Keratinocyte (primary cell): ENCODE results near the gene TNFRSF4. TPM values are rescaled to one million over a fixed set of nuclear protein-coding genes. Genes with fewer than 3 reads are reported as not detected.

Experiments used
- DNase-seq: peaks from one replicate; pipeline ENCODE4 v3.0.0-alpha.2; 2011; ENCODE audit warnings: low read depth, missing footprints, low spot score
- FAIRE-seq: peaks from 2 replicates; lab custom pipeline; 2011; peaks lifted over from hg19 to GRCh38; lab: Jason Lieb, UNC
- H2AFZ ChIP-seq: 2 replicates; pipeline ENCODE4 v1.6.0; 2012; ENCODE audit warnings: low read length, control low read depth, inconsistent platforms; ENCODE audit not compliant: control insufficient read depth
- H3K27ac ChIP-seq: 2 replicates; pipeline ENCODE4 v1.5.1; 2011; ENCODE audit warnings: low read length; ENCODE audit not compliant: control insufficient read depth, insufficient read depth
- H3K27me3 ChIP-seq: 3 replicates; pipeline ENCODE4 v1.6.0; 2011; ENCODE audit warnings: low read length; ENCODE audit not compliant: control insufficient read depth, insufficient read depth; ENCODE audit errors: extremely low read depth
- H3K36me3 ChIP-seq, 2 experiments: 2 replicates in 1 of 2; 3 replicates in 1 of 2; pipeline ENCODE4 v1.5.1; 2011; ENCODE audit warnings: low read length in 2 of 2, mild to moderate bottlenecking in 1 of 2; ENCODE audit not compliant: control insufficient read depth in 2 of 2, insufficient read depth in 2 of 2; ENCODE audit errors: extremely low read depth in 1 of 2
- H3K4me1 ChIP-seq: 3 replicates; pipeline ENCODE4 v1.5.1; 2011; ENCODE audit warnings: low read length; ENCODE audit not compliant: control insufficient read depth, insufficient read depth; ENCODE audit errors: extremely low read depth
- H3K4me2 ChIP-seq: 3 replicates; pipeline ENCODE4 v1.6.0; 2011; ENCODE audit warnings: low read depth, low read length; ENCODE audit not compliant: control insufficient read depth, insufficient read depth; ENCODE audit errors: extremely low read depth
- H3K4me3 ChIP-seq, 3 experiments: fragments of 200-600 bp in 1 of 3; sonication (generic) in 1 of 3; 2 replicates in 2 of 3; 3 replicates in 1 of 3; pipeline ENCODE4 v1.5.1; 2011 to 2016; ENCODE audit warnings: low read length in 3 of 3, mild to moderate bottlenecking in 3 of 3, control low read depth in 2 of 3, inconsistent platforms in 1 of 3, low read depth in 1 of 3, mixed read lengths in 1 of 3, mixed run types in 1 of 3, moderate library complexity in 1 of 3; ENCODE audit not compliant: control insufficient read depth in 2 of 3, insufficient read depth in 2 of 3; ENCODE audit errors: extremely low read depth in 1 of 3
- H3K79me2 ChIP-seq: 2 replicates; pipeline ENCODE4 v1.6.0; 2012; ENCODE audit warnings: low read length; ENCODE audit not compliant: control insufficient read depth, insufficient read depth
- H3K9ac ChIP-seq: 3 replicates; pipeline ENCODE4 v1.6.0; 2011; ENCODE audit warnings: low read length; ENCODE audit not compliant: control insufficient read depth, insufficient read depth; ENCODE audit errors: extremely low read depth
- H3K9me1 ChIP-seq: 3 replicates; pipeline ENCODE4 v1.6.0; 2011; ENCODE audit warnings: low read length; ENCODE audit not compliant: control insufficient read depth, insufficient read depth; ENCODE audit errors: extremely low read depth
- H3K9me3 ChIP-seq: 2 replicates; pipeline ENCODE4 v1.5.1; 2012; ENCODE audit warnings: low read depth, low read length; ENCODE audit not compliant: control insufficient read depth
- H4K20me1 ChIP-seq: 3 replicates; pipeline ENCODE4 v1.6.0; 2011; ENCODE audit warnings: low read length; ENCODE audit not compliant: control insufficient read depth, insufficient read depth; ENCODE audit errors: extremely low read depth
- CTCF ChIP-seq, 3 experiments: IDR thresholded peaks in 1 of 3; conservative IDR thresholded peaks in 1 of 3; optimal IDR thresholded peaks in 1 of 3; 2 replicates in 2 of 3; 3 replicates in 1 of 3; pipeline versions ENCODE3 to v1.5.1; 2011; ENCODE audit warnings: low read length in 3 of 3, mild to moderate bottlenecking in 3 of 3, moderate library complexity in 2 of 3, control low read depth in 1 of 3, inconsistent platforms in 1 of 3; ENCODE audit not compliant: insufficient read depth in 2 of 3; ENCODE audit errors: extremely low read depth in 1 of 3
- EZH2 ChIP-seq: IDR thresholded peaks from one replicate; pipeline ENCODE4 v1.6.1; 2012; ENCODE audit warnings: inconsistent platforms, mild to moderate bottlenecking, low read length, moderate library complexity
- dilution Hi-C: fragments of 300-500 bp; cut with MboI; formaldehyde crosslinking; loops from one replicate; pipeline ENCODE4 v1.7.0; 2020; ENCODE audit warnings: low sequenced_read_pairs; ENCODE audit not compliant: extremely low pct_ligation_motif_present
- polyA plus RNA-seq, 5 experiments: library from polyadenylated mRNA; depleted of rRNA in 3 of 5; stranded (reverse) in 3 of 5; stranded (forward) in 1 of 5; unstranded in 1 of 5; fragments of >200 nt; gene quantifications; 1 replicate in 1 of 5; 2 replicates in 3 of 5; 3 replicates in 1 of 5; pipeline versions ENCODE4 v1.2.1 to v1.2.3, GENCODE V29; 2011 to 2012; ENCODE audit warnings: missing spikeins in 2 of 5, low read depth in 1 of 5, low replicate concordance in 1 of 5

Gene TNFRSF4
- polyA plus RNA-seq, 1 donor (not counting 4 experiments of a cell fraction or from before 2014, with no cell fraction given) = not detected

DNA sequence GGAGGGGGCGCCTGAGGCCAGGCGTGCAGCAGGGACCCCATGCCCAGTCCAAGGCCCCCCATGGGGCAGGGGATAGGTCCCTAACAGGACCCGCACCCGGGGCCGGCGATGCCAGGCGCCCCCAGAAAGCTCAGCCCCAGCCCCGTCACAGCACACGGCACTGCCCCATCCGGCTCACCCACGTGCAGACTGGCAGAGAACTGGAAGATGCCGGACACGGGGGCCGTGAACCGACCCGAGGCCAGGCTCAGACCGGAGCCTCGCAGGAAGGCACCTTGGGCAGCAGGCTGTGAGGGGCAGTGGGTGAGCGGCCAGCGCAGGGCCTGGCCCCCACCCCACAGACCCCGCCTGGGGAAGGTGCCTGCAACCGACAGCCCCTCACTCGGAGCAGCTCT, 29.3 kb upstream of the TNFRSF4 start:
- Histone ChIP-seq H3K9me3 (no peaks in the 10 kb centered on the region), H3K4me1 (peaks cover 10% of the 10 kb centered on the region), H3K27me3 (peaks cover 20% of the 10 kb centered on the region), H3K27ac (no peak overlapping the region), H3K36me3 (no peaks in the 10 kb centered on the region), H3K9me1 (no peaks in the 10 kb centered on the region), H3K4me3 (no peak overlapping the region), H2AFZ (no peak overlapping the region), H3K79me2 (no peaks in the 10 kb centered on the region), H3K4me2 (no peak overlapping the region), H4K20me1 (no peaks in the 10 kb centered on the region), H3K9ac (no peak overlapping the region)
- no peak for TF ChIP-seq CTCF (optimal IDR thresholded peaks at IDR 0.05 in 1 of 3, IDR thresholded peaks at IDR 0.05 in 1 of 3, conservative IDR thresholded peaks at IDR 0.05 in 1 of 3; ENCODE audit: extremely low read depth in 1 of 3, insufficient read depth in 2 of 3, low read length in 3 of 3)
- no peak for TF ChIP-seq EZH2
- dilution Hi-C loops = no loop called here
- FAIRE-seq = no peak
- DNase-seq = no peak

DNA sequence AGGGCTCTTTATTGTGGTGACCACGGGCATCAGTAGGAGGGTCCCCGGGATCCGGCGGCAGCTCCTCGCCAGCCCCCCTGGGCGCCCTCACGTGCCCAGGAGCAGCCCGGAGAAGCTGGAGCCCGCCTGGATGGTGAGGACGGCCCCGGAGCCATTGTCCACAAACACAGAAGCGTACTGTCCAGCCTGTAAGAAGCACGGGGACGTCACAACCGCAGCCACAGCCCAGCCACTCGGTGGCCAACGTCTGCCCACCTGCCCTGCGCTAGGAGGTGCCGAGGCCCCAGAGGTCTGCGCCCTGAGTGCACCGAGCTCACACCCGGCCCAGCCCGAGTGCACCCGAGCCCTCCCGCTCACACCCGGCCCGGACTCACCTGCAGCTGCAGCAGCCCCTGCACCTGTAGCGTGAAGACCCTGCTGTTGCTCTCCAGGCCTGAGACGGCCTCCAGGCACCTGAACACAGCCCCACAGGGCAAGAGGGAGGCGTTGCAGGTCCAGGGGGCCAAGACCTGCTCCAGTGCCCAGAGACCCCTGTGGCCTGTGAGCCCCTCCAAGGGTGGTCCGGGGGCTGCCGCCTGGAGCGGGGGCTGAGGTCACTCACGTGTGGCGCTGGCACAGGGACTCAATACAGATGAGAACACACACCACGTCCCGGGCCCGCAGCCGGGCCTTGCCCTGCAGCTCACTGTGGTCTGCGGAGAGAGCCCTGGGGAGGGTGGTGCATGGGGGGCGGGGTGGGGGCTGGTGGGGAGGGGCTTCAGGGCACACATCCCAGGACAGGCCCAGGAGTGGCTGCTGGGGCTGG, 28.7 kb upstream of the TNFRSF4 start:
- no peak for FAIRE-seq
- dilution Hi-C loops = no loop called here
- H2AFZ ChIP-seq = no peak overlapping the region

More for the DNA sequence above, 28.7 kb upstream of the TNFRSF4 start:
- H3K27me3 ChIP-seq = peaks cover 20% of the 10 kb centered on the region
- peaks cover 15% of the 10 kb centered on the region for H3K4me1 ChIP-seq
- DNase-seq = no peak
- no peaks in the 10 kb centered on the region for H4K20me1 ChIP-seq
- H3K4me2 ChIP-seq = no peak overlapping the region
- TF ChIP-seq CTCF (optimal IDR thresholded peaks at IDR 0.05 in 1 of 3, IDR thresholded peaks at IDR 0.05 in 1 of 3, conservative IDR thresholded peaks at IDR 0.05 in 1 of 3; ENCODE audit: extremely low read depth in 1 of 3, insufficient read depth in 2 of 3, low read length in 3 of 3) = no peak
- TF ChIP-seq EZH2 = no peak
- no peaks in the 10 kb centered on the region for H3K9me3 ChIP-seq
- no peak overlapping the region for H3K27ac ChIP-seq
- H3K79me2 ChIP-seq = no peaks in the 10 kb centered on the region
- H3K9me1 ChIP-seq = no peaks in the 10 kb centered on the region
- no peak overlapping the region for H3K4me3 ChIP-seq
- no peaks in the 10 kb centered on the region for H3K36me3 ChIP-seq
- no peak overlapping the region for H3K9ac ChIP-seq
